Raji (cell line): ENCODE measurements around the gene ATXN7L2.
A peak's percentile ranks its signal among the peaks of the same experiment; 100 is the strongest.

Experiments
- POLR2A ChIP-seq: IDR thresholded peaks from 2 replicates; pipeline ENCODE4 v1.6.1; 2011; ENCODE audit warnings: low read depth, low read length, control low read depth; ENCODE audit not compliant: insufficient read depth

ATXN7L2 gene, protein sequence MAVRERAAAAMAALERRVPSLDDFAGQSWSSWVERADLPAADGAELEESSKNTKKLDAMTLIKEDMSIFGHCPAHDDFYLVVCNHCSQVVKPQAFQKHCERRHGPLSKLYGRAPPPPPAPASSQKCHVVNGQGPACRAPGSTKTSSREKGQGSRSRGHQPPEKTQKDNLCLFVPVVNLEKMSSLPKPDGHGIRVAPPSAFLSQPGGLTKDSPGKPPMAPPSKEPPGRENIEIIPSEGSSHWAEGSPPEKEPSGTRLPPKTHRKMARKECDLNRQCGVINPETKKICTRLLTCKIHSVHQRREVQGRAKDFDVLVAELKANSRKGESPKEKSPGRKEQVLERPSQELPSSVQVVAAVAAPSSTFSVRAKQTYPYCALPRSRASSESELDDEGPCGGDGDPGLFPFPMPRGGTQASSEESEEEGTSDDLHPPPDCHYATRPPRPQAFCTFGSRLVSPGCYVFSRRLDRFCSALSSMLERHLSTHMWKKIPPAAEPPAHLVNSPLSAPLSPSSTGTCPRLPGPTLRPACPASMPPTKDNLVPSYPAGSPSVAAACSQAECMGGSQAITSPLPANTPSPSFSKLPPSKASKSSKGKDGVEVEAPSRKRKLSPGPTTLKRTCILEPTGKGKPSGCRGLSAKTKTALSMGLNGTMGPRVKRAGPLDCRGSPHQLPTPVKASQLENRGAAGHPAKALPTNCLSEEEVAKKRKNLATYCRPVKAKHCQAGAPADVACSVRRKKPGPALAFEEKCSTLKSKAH

DNA sequence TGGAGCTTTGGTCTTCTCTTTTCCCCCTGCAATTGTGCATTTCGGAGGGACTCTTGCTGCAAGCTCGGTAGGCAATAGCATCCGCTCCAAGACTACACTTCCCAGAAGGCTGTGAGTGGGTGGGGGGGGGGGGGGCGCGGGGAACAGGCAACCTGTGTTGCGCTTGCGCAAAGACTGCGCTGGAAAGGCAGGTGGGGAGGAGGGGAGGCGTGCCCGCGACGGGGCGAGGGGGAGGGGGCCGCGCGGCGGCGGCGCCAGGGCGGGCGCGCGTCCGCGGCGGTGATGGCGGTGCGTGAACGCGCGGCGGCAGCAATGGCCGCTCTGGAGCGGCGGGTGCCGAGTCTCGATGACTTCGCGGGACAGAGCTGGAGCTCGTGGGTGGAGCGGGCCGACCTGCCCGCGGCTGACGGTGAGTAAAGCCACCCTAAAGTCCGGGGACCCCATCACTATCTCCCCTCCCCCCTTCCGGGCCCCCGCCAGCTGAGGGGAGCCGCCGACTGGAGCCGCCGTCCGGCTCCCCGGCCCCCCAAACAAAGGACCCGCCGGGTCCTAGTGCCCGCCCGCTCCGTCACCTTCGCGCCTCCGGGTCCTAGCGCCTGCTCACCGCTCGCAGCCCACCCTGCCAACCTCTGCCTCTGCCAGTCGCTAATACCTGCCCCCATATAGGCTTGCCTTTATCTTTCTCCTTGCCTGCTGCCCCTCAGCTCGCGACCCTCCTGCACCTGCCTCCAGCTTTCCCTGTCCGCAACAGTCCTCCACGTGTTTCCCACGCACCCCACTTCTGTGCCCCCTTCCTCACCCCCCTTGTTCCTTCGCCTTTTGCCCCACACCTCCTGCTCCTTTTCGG lies at the start of gene ATXN7L2:
TSS of gene ATXN7L2 (plus strand) at position 234 of the 847 bp plus-strand sequence. CDS start at position 283, 49 bp downstream.
- peak; percentile 80 for TF ChIP-seq POLR2A

DNA sequence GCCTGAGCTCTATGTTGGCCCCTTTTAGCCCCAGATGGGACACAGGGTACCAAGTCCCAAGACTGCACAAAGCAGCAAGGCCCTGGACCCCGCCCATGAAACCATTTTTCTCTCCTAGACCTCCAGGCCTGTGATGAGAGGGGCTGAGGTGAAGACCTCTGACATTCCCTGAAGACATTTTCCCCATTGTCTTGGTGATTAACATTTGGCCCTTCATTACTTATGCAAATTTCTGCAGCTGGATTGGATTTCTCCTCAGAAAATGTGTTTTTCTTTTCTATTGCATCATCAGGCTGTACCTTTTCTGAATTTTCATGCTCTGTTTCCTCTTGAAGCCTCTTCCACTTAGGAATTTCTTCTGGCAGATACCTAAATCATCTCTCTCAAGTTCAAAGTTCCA lies 49.2 kb upstream of the ATXN7L2 start:
- TF ChIP-seq POLR2A: no peak

DNA sequence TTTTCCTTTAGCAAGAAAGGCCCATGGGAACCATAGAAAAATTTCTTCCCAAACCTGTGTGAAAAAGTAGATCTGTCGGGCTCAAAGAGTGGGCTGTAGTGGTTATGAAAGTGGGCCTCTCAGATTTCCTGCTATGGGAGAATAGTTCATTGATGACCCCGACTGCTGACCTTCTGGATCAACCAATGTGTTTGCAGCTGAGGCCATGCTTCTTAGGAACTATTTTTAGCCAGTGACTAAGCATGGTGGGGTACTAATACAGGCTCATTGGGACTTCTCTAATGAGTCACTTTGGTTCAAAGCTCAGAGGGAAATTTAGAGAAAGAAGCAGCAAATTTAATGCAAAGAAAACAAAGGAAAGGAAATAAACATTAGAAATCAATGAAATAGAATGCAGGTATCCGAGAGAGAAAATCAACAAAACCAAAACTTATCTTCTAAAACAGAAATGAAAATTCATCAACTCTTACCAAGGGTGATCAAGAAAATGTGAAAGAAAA lies 44.9 kb upstream of the ATXN7L2 start:
- no peak for TF ChIP-seq POLR2A

DNA sequence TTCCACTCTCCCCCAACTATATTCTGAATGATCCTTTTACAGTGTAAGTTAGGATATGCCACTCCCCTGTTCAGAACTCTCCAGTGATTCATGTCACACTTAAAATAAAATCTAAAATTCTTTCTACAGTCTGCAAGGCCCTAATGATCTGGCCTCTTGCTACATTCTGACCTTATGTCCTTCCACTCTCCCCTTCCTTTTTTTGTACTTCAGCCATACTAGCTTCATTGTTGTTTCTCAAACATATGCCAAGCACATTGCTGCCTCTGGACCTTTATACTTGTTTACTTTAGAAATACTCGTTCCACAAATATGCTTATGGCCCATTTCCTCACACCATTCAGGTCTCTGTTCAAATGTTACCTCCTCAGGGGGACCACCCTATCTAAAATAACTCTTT lies 42.6 kb upstream of the ATXN7L2 start:
- no peak for TF ChIP-seq POLR2A

DNA sequence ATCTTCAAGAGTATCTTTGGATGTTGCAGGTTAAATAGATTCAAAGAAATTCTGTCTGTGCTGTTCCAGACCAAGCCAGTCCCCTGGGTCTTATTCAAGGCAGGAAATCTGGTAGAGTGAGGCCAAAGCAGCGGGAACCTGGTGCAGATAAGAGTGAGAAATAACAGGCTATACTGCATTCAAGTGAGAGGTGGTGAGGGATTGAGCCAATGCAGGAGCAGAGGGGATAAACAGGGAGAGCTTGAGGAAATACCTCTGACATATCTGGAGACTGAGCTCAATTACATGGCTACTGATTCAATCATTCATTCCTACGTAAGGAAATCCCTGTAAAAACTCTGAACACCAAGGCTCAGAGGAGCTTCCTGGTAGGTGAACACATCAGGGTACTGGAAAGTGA lies 40.2 kb upstream of the ATXN7L2 start:
- no peak for TF ChIP-seq POLR2A

DNA sequence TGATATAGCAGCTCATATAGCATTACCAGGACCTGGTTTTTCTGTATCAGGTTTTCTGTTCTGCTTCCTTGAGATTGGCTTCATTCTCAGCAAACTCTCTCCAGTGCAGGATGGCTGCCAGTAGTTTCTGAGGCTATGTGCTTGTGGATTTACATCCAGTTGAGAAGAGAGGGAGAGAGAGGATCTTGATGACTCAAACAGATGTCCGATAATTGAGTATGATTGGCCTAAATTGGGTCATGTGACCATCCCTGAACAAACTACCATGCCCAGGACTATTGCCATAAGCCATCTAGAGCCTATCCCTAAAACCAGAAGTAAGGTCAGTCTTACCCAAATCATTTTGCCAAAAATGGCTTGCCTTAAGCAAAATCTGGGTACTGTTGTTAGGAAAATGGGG lies 39.4 kb upstream of the ATXN7L2 start:
- no peak for TF ChIP-seq POLR2A

DNA sequence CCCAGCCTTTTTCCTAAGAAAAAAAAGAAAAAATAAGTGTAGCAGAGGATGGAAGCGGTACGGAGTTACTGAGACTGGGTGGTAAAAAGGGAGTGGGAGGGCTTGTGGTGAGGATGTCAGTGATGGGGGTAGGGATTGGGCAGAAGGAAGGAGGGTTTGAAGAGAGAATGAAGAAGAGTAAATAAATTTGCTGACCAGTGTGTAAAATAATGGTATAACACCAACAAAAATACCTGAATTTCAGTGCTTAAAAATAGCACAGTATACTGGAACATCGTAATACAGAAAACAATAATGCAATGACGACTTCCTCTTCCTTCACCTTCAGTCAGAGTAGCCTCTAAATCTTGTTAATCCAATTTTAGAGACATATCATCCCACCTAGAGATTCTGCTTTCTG lies 36.2 kb upstream of the ATXN7L2 start:
- TF ChIP-seq POLR2A: no peak

DNA sequence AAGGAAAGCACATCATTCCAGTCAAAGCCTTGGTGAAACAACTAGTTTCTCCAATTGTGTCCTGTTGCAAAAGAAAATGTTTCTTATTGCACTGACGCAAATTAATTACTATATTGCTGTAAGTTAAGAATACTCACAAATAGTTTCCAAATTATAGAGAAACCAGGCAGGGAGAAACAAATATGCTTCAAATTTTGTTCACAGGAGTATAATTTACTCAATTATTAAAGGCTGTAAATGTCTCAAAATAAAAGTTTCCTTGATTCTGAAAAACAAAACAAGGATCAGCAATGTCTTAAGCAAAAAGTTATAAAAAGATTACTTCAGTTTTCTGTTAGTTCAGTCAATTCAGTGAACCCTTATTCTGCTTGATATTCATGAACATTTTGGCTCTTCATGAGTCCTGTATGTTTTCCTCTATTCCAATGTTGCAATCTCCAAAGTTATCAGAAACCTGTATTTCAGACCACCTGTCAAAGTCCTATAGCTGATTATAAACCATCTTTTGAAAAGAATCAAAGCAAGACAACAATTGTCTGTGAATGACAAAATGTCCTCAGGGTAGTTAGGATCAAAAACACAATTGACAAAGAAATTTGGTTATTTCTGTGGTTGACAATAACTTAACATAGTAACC lies 29.1 kb upstream of the ATXN7L2 start:
- no peak for TF ChIP-seq POLR2A

DNA sequence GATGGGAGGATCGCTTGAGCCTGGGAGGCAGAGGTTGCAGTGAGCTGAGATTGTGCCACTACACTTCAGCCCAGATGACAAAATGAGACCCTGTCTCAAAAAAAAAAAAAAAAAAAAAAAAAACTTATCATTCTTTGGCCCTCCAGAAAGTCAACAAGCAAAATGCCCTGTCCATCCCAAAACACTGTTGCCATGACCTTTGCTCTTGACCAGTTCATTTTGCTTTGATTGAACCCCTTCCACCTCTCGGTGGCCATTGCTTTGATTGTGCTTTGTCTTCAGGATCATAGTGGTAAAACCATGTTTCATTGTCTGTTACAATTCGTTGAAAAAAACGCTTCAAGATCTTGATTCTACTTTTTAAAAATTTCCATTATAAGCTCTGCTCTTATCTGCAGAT lies 25.9 kb upstream of the ATXN7L2 start:
- no peak for TF ChIP-seq POLR2A

DNA sequence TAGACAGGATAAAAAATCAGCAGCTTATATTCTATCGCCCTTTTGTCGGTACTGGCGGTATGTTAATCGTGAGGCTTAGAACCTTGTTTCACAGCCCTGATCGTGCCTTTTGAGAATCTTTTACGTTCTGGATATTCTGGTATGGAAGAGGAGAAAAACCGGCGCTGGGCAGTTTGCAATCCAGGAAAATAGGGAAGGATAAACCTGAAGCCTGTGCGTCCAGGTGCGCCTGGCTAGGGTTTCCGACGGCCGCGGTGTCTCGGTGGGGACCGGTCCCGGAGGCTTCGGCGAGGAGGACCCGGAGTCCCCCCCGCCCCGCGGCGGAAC lies 17.6 kb upstream of the ATXN7L2 start:
- TF ChIP-seq POLR2A: no peak

DNA sequence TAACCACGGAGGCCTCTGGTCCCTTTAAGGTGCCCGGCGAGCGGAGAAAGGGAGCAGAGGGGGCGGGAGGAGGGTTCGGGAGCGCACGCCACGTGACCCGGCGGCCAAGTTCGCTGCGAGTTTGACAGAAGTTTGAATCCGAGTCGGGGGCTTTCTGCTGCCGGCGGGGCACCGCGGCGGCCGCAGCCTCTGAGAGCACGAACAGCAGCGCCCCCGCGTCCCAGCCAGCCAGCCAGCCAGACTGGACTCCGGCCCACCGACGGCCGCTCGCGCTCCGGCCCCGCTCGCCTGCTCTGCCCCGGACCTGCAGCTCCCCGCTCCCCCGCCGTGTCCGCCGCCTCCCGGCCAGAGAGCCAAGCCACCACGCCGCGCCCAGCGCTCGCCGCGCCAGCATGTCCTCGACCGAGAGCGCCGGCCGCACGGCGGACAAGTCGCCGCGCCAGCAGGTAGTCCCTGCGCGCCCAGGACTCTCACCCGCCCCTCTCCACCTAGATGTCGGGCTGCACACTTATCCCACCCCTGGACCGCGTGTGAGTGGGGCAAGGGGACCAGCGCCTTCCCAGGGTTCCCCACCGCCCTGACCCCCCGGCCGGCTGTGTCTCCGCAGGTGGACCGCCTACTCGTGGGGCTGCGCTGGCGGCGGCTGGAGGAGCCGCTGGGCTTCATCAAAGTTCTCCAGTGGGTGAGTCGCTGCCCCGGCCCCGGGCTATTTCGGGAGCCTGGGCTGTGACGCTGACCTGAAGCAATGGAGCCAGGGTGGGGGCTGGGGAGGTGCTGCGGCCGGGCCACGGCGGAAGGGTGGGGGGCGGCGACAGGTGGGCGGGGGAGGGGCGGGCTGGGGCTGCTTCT lies 17.0 kb upstream of the ATXN7L2 start, which contains the start of gene SYPL2:
TSS of gene SYPL2 (plus strand) at position 95 of the 849 bp plus-strand sequence. CDS start at position 393, 298 bp downstream.
- no peak for TF ChIP-seq POLR2A

DNA sequence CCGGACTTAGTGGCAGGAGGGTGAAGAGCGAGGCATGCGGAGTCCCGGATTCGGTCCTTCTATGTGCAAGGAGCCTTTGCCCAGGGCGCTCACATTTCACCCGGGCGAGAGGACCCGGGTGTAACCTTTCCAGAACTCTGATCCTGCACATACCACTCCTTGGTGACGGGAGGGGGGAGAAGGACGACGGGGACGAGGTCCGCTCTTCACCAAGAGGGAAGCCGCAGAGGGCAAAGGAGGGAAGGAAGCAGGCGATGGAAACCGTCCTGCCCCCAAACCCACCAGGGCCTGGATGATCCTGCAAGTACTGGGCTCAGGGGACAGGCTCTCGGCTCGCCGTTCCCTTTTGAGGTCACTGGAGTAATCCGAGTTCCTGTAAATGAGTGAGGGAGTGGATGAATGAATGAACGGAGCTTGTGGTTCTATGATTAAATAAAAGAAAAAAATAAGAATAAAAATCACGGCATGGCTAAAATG lies 16.4 kb upstream of the ATXN7L2 start:
- no peak for TF ChIP-seq POLR2A

DNA sequence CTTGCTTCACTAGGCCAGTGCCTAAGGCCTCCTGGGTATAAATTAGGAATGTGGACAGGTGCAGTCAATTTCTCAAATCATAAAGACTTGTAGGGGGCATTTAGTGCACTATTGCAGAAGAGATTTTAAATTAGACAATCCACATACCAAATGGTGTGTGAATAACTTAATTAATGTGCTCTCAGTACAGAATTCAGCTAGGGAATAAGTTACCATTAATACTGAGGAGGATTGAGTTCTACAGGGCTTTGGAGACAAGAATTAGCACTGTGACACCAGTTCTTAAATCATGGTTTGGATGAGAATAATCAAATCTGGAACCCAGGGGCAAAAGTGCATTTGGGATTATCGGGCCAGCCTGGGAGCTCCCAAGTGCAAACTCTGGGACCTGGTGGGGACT lies 15.6 kb upstream of the ATXN7L2 start:
- TF ChIP-seq POLR2A: no peak

DNA sequence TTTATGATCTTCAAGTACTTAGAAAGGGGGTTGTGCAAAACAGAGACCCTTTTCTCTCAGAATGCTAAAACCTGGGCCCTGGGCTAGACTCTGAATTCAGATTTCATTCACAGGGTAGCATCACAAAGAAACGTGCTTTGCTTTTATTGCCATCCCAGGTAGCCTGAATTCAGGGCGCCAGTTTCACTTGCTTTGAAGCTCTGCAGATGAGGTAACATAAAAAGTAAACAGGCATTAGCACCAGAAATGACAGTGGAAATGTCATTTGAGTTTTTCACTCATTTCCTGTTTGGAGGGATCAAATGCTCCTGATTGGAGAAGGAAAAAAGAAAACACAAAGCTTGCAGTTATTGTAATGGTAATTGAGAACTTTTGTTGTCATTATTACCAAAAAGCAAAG lies 14.8 kb upstream of the ATXN7L2 start:
- TF ChIP-seq POLR2A: no peak

DNA sequence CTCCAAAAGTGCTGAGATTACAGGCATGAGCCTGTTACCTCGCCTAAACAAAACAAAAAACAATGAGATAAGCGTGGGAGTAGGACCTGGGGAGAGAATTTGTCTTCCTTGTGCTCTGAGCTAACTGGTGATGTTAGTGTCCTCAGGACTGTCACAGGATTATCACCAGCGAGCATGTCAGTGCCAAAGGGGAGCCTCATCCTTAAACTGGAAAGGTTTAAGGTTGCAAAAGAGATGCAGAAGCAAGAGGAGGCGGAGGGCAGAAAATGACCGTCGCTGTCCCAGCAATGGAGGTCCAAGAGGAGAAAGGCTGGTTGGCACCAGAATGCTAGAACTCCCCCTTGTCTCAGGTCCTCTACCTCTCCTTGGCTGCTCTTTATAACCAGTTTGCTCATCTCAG lies 13.5 kb upstream of the ATXN7L2 start:
- TF ChIP-seq POLR2A: no peak
